GM12873 (cell line): Measurements from ENCODE around the gene FOXJ3.

ENCODE experiments used
- TF ChIP-seq, protein P1 (sequence below): IDR thresholded peaks from 2 replicates; pipeline ENCODE4 v1.5.1; 2012; ENCODE audit warnings: low read depth, mild to moderate bottlenecking, moderate library complexity, low read length, control low read depth; ENCODE audit not compliant: insufficient read depth; ENCODE audit errors: missing control alignments

The FOXJ3 gene

DNA sequence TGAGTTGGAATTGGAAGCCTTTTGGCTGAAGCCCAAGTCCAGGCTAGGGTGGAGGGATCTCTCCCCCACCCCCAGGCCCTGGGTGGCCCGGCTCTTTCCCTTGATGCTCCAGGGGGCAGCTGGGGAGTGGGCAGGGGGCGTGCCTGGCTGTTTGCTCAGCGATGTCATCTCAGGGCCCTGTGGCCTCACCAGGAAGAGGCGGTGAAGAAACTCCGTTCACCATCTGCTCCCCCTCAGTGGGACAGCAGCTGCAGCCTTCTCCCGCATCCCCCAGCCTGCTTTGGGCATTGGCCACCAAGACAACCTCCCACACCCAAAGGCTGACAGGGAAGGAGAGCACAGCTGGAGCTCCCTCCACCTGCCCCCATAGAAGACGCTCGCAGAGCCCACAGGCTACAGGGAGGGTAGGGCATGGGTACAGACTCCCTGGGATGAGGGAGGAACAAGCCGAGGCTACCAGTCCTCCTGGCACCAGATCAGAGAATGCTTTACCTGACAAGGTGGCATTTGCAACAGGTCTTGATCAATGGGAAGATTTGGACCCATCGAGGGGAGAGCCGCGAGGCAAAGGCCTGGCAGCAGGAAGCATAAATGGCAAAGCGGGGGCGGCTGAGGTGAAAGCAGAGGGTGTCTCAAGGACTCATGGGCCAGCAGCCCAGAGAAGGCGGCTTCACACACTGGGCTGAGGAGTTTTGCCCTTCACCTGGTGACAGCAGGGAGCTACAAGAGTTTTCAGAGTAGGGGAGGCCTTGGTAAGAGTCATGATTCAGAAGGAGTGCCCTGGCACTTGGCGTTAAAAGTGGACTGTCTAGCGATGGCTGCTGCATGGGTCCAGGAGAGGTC, 164.0 kb downstream of the FOXJ3 start:
- TF ChIP-seq, protein P1, sequence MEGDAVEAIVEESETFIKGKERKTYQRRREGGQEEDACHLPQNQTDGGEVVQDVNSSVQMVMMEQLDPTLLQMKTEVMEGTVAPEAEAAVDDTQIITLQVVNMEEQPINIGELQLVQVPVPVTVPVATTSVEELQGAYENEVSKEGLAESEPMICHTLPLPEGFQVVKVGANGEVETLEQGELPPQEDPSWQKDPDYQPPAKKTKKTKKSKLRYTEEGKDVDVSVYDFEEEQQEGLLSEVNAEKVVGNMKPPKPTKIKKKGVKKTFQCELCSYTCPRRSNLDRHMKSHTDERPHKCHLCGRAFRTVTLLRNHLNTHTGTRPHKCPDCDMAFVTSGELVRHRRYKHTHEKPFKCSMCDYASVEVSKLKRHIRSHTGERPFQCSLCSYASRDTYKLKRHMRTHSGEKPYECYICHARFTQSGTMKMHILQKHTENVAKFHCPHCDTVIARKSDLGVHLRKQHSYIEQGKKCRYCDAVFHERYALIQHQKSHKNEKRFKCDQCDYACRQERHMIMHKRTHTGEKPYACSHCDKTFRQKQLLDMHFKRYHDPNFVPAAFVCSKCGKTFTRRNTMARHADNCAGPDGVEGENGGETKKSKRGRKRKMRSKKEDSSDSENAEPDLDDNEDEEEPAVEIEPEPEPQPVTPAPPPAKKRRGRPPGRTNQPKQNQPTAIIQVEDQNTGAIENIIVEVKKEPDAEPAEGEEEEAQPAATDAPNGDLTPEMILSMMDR: no peak

DNA sequence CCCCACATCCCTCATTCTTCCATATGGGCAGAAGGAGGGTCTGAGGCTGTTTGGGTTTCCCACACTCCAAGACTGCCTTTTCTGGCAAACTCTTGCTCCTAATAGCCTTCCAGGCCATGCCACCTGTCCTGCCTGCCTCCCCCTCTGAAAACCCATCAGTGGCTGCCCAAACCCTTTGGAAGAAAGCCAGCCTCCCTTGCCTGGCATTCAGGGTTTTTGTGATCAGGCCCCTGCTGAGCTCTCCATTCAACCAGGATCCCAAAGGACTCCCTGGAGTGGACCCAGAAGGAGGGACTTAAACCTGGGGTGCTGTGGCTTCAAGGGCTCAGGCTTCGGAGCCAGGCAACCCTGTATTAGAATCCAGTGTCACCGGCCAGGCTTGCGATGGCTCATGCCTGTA, 166.3 kb downstream of the FOXJ3 start:
- TF ChIP-seq, protein P1: no peak

DNA sequence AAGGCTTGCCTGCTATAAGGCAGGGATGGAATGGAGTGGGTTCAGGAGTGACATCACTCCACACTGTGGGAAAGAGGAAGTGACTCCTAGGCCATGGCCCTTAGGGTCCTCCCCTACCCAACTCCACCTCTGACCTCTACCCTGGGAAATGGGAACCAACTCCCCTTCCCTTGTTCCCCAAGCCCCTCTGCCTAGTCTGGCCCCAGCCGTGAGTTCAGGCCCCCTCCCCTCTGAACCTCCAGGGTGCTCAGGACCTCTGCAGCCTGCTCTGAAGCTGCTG, 166.7 kb downstream of the FOXJ3 start:
- TF ChIP-seq, protein P1: no peak

DNA sequence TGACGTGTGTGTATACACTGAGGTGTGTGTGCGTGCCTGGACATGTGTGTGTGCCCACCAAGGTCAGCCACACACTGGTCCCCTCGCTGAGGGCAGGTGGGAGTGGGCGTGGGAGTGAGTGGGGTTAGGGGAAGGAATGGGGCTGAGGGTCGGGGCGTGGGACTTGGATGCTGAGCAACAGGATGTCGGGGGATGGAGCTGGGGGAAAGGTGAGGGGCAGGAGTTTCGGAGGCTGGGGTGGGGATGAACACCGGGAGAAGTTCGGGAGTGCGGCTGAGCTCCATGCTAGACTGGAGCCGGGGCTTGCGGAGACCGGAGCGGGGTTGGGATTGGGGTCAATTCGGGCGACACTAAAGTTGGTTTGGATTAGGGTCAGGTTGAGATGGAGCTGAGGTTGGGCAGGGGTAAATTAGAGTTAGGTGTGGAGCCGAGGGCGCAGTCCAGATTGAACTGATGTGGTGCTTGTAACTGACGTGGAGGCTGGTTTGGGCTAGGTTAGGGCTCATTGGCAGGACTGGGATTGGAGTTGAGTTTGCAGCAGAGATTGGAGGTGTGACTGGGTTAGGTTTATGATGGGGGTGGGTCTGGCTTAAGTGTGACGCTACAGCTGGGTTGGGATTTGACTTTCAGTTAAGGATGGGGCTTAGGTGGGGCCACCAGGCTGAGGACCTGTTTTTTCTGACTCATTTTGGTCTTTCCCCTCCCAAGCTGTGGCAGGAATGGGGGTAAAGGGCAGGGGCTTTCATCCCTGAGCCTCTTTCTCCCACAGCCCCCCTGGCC, 167.2 kb downstream of the FOXJ3 start:
- TF ChIP-seq, protein P1: no peak

DNA sequence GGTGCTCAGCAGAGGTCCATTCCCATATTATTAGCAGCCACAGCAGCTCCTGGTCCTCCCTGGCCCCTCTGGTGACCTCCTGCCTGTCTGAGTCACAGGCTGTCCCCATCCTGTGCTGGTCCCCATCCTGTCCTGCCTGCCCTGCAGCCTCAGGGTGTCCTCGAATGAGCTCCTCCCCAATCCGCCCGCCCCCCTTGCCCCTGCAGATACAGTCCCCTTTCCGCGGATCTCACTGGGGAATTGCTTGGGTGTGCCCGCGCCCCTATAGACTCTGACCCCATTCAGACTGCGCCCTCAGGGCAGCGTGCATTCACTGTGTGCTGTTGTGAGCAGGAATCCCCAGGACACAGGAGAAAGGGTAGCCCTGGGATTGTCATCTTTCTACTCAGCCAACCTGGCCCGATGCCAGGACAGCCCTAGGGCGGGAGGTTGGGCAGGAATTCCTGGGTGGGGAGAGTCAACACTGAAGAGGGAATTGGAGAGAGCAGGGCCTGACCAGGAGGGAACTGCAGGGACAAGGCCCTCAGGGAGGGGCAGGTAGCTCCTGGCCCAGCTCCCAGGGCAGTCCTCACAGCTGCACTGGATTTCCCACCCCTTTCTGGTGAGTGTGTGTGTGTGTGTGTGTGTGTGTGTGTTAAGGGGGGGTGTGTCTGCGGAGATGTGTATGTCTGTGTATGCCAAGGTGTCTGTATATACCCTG, 169.4 kb downstream of the FOXJ3 start:
- TF ChIP-seq, protein P1: no peak

DNA sequence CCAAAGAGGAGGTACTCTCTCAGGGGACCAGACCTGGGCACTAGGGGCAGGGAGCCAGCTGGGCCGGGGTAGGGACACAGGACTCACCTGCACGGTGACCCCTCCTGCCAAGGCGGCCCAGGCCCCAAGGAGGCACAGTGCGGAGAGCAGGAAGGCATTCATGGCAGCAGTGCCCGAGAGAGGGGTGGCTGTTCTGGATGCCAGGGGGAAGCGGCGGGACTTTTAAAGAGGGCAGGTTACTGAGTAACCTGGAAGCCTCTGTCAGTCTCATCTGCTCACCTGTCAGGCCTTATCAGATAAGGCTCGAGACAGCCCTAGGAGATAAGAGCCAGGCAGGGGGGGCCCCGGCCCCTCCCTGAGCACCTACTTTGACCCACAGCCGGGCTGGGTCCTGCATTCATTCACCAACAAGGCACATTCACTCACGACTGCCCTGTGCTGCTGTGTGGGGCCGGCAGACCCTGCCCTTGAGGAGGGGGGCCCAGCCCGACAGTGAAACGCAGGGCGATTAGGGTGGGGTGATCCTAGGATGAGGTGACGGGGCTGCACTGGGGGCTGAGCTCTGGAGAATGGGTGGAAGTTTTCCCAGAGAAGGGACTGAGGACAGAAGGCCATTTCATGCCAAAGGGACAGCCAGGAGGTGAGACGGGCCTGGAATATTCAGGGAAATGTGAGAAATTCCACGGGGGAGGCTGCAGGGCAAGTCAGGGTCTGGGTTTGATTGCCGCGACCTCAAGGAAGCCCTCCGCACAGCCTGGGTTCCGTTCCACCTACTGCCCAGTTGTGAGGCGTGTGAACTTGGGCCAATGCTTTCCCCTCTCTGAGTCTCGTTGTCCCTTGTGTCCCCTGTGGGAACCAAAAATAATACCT, 170.2 kb downstream of the FOXJ3 start, which contains the start of gene GUCA2A:
GUCA2A (minus strand) TSS at position 195 of the 870 bp plus-strand sequence; CDS start at position 162, 33 bp downstream.
- TF ChIP-seq, protein P1: no peak
